Nephron (organoid): ENCODE measurements around the gene MCEMP1.
A peak's percentile ranks its signal among the peaks of the same experiment; 100 is the strongest.

Experiments
- H3K27ac Mint-ChIP-seq, 3 experiments: 2 replicates each; pipeline ENCODE4 v1.8.0; 2020; ENCODE audit warnings: mixed read lengths in 3 of 3, mild to moderate bottlenecking in 2 of 3, moderate library complexity in 1 of 3
- H3K27me3 Mint-ChIP-seq: 2 replicates; pipeline ENCODE4 v1.8.0; 2021; ENCODE audit warnings: low read depth, mild to moderate bottlenecking, moderate library complexity, mixed read lengths
- H3K36me3 Mint-ChIP-seq: 2 replicates; pipeline ENCODE4 v1.8.0; 2020; ENCODE audit warnings: low read depth, mixed read lengths
- H3K4me1 Mint-ChIP-seq: 2 replicates; pipeline ENCODE4 v1.8.0; 2020; ENCODE audit warnings: mixed read lengths
- H3K4me3 Mint-ChIP-seq, 3 experiments: 2 replicates each; pipeline ENCODE4 v1.8.0; 2020; ENCODE audit warnings: mild to moderate bottlenecking in 3 of 3, mixed read lengths in 3 of 3, moderate library complexity in 2 of 3
- H3K9me3 Mint-ChIP-seq: 2 replicates; pipeline ENCODE4 v1.8.0; 2020; ENCODE audit warnings: mixed read lengths
- TF ChIP-seq, protein P1 (sequence below), 3 experiments: fragments of 200-600 bp; sonication (generic); IDR thresholded peaks; one replicate each; pipeline ENCODE4 v1.5.0; 2021; ENCODE audit warnings: antibody characterized with exemption in 3 of 3; ENCODE audit not compliant: unreplicated experiment in 3 of 3

MCEMP1 gene

DNA sequence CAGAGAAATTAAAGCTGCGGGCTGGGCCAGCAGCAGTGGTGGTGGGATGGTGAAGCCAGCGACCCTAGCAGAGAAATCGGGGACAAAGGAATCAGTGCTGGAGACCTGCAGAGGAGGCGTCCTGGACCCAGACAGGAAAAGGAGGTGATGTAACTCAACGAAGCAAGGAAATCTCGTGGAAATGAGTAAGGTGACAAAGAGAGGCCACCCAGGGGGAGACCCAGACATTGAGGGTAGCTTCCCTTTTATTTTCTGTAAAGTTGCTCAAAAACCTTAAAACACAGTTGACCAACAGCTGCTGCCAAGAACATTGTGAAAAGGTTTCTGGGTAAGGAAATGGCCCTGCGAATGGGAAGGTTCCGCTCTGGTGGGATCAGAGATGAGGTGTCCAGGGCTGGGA lies 21.3 kb upstream of the MCEMP1 start:
- Mint-ChIP-seq H3K4me3 (no peak overlapping the region), H3K9me3 (no peaks in the 10 kb centered on the region)

DNA sequence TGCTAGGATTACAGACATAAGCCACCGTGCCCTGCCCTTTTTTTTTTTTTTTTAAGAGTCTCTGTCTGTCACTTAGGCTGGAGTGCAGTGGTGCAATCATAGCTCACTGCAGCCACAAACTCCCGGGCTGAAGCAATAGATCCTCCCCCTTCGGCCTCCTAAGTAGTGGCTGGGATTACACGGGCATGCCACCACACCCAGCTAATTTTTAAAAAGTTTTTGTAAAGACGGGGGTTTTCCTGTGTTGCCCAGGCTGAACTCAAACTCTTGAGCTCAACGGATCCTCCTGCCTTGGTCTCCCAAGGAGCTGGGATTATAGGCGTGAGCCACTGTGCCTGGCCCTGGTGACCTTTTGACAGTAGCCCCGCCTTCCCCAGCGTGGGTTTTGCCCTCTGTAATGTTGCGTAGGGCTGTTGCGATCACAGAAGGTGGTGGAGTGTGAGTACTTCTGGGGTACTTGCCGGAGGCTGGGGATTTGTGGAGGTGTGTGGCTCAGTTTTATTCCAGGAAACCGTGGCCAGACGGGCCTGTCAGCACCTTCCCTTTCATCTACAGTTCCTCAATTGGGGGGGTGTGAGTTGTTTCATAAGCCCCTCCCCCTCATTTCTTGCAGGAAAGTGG lies 19.6 kb upstream of the MCEMP1 start:
- Mint-ChIP-seq H3K4me1 (peaks cover 12% of the 10 kb centered on the region), H3K27ac (no peak overlapping the region), H3K36me3 (no peaks in the 10 kb centered on the region), H3K27me3 (peaks cover 24% of the 10 kb centered on the region), H3K9me3 (no peaks in the 10 kb centered on the region), H3K4me3 (no peak overlapping the region)
- TF ChIP-seq, protein P1, sequence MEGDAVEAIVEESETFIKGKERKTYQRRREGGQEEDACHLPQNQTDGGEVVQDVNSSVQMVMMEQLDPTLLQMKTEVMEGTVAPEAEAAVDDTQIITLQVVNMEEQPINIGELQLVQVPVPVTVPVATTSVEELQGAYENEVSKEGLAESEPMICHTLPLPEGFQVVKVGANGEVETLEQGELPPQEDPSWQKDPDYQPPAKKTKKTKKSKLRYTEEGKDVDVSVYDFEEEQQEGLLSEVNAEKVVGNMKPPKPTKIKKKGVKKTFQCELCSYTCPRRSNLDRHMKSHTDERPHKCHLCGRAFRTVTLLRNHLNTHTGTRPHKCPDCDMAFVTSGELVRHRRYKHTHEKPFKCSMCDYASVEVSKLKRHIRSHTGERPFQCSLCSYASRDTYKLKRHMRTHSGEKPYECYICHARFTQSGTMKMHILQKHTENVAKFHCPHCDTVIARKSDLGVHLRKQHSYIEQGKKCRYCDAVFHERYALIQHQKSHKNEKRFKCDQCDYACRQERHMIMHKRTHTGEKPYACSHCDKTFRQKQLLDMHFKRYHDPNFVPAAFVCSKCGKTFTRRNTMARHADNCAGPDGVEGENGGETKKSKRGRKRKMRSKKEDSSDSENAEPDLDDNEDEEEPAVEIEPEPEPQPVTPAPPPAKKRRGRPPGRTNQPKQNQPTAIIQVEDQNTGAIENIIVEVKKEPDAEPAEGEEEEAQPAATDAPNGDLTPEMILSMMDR (IDR thresholded peaks at IDR 0.05; ENCODE audit: unreplicated experiment in 3 of 3), result no peak

More for the DNA sequence above, 21.3 kb upstream of the MCEMP1 start:
- Mint-ChIP-seq H3K4me1 (peaks cover 15% of the 10 kb centered on the region), H3K27ac (no peak overlapping the region), H3K36me3 (no peaks in the 10 kb centered on the region), H3K27me3 (peaks cover 25% of the 10 kb centered on the region)
- TF ChIP-seq, protein P1 (IDR thresholded peaks at IDR 0.05; ENCODE audit: unreplicated experiment in 3 of 3), result no peak

DNA sequence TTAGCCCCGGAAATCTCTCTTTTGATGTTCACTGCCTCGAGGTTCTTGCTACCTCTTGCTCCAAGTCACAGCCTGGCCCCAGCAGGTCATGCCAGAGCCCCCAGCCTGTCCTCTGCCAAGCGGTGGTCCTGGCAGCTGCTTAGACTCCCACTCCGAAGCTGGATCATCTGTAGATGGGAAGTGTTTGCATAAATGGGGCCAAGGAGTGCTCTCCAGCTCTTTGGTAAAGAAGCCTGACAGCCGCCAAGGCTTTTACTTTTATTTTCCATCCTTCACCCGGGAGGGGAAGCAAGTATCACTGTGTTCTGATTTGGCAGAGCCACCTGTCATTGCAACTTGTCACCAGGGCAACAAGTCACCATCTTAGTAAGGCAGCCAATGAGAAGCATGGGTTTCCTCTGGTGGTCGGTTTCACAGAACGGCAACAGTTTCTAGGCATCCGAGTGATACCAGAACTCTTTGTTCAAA lies 18.6 kb upstream of the MCEMP1 start:
- Mint-ChIP-seq H3K36me3 (no peaks in the 10 kb centered on the region), H3K4me1 (peaks cover 5% of the 10 kb centered on the region), H3K27me3 (peaks cover 17% of the 10 kb centered on the region), H3K27ac (no peak overlapping the region), H3K9me3 (no peaks in the 10 kb centered on the region), H3K4me3 (peak overlapping the region in 1 of 3 experiments; percentile 19)
- TF ChIP-seq, protein P1 (IDR thresholded peaks at IDR 0.05; ENCODE audit: unreplicated experiment in 3 of 3), result no peak

DNA sequence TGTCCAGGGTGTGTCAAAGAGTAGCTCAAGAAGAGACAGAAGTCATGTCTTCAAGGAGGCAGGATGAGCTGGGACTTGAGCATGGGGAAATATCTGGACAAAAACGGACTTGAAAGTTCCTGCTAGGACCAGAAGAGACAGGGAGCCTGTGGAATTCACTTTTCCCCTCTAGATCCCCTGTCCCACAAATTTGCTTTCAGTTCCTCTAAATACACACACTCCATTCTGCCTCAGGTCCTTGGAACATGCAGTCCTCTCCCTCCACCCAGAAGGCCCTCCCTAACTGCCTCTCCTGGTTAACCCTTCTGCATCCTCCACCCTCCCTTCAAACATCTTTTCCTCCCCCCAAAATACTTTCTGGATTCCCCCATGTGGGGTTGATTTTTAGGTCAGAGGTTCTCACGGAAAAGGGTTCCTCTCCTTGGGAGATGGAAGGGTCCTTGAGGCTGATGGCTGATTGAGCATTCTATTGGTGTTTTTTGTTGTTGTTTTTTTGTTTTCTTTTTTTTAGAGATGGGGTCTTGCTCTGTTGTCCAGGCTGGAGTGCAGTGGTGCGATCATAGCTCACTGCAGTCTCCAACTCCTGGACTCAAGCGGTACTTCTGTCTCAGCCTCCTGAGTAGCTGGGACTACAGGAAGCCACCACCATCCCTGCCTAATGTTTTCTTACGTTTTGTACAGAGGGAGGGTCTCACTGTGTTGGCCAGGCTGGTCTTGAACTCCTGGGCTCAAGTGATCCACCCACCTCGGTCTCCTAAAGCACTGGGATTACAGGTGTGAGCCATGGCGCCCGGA lies 14.9 kb upstream of the MCEMP1 start:
- no peak overlapping the region for H3K27ac Mint-ChIP-seq
- peaks cover 2% of the 10 kb centered on the region for H3K9me3 Mint-ChIP-seq
- H3K36me3 Mint-ChIP-seq, result no peaks in the 10 kb centered on the region
- H3K4me3 Mint-ChIP-seq, result no peak overlapping the region
- H3K4me1 Mint-ChIP-seq, result peaks cover 15% of the 10 kb centered on the region
- TF ChIP-seq, protein P1 (IDR thresholded peaks at IDR 0.05; ENCODE audit: unreplicated experiment in 3 of 3), result no peak
- H3K27me3 Mint-ChIP-seq, result peaks cover 22% of the 10 kb centered on the region

DNA sequence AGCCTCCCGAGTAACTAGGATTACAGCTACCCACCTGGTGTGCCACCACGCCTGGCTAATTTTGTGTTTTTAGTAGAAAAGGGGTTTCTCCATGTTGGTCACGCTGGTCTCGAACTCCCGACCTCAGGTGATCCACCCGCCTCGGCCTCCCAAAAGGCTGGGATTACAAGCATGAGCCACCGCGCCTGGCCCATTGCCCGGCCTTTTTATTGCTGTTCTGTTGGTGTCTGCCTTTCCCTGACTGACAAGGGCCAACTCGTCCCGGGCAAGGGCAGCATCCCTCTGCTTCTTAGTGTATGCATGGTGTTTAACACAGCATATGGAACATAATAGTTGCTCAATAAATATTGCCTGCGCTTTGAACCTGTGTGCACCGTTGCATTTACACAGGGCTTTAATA lies 14.2 kb upstream of the MCEMP1 start:
- H3K4me1 Mint-ChIP-seq, result peaks cover 15% of the 10 kb centered on the region
- H3K27me3 Mint-ChIP-seq, result peaks cover 22% of the 10 kb centered on the region
- no peaks in the 10 kb centered on the region for H3K36me3 Mint-ChIP-seq
- no peak overlapping the region for H3K4me3 Mint-ChIP-seq
- H3K9me3 Mint-ChIP-seq, result peaks cover 3% of the 10 kb centered on the region
- TF ChIP-seq, protein P1 (IDR thresholded peaks at IDR 0.05; ENCODE audit: unreplicated experiment in 3 of 3), result no peak
- H3K27ac Mint-ChIP-seq, result no peak overlapping the region
